Measurements from ENCODE around the gene MAPK7. TPM values are rescaled to one million over a fixed set of nuclear protein-coding genes. Genes with fewer than 3 reads are reported as not detected.

Gene MAPK7
- total and polyA plus RNA-seq, 10 of the 15 experiments (the other 5 are each of a cell fraction or from before 2014, with no cell fraction given): 0.37 to 13.5 (median 5.6) TPM

DNA sequence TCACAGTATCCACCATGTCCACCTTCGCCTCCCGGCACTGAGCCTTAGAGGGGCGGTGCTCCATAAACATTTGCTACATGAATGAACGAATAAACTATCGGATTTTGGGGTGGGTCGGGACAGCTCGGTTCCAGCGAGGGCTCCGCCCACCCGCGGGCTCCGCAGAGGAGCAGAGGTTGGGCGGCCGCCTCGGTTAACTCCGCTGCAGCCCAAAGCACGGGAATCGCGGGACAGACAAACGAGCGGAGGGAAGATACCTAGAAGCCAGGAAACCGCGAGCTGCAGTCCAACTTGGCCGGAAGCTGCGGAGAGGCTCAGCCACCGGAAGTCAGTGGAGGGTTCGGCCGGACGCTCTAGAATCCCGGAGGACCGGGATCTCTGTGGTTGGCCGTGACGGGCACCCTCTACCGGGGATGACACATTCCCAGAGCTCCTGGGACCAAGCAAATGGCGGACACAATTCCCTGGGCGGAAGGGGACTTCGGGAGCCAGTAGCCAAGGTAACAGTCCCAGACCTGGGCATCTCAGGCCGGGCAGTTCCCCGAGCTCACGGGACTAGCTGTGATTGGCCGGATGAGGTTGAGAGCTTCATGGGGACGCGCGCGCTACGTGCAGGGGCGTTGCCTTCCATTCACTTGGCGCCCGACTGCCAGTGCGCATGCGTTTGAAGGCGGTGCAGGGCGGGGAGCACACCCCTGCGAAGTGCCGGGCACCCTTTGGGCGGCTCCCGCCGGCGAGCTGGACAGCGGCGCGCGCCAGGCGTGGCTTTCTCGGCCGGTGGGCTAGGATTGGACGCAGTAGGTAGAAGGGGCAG lies 489 bp upstream of the MAPK7 start (continued):
- TF ChIP-seq, protein P1, sequence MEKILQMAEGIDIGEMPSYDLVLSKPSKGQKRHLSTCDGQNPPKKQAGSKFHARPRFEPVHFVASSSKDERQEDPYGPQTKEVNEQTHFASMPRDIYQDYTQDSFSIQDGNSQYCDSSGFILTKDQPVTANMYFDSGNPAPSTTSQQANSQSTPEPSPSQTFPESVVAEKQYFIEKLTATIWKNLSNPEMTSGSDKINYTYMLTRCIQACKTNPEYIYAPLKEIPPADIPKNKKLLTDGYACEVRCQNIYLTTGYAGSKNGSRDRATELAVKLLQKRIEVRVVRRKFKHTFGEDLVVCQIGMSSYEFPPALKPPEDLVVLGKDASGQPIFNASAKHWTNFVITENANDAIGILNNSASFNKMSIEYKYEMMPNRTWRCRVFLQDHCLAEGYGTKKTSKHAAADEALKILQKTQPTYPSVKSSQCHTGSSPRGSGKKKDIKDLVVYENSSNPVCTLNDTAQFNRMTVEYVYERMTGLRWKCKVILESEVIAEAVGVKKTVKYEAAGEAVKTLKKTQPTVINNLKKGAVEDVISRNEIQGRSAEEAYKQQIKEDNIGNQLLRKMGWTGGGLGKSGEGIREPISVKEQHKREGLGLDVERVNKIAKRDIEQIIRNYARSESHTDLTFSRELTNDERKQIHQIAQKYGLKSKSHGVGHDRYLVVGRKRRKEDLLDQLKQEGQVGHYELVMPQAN (conservative IDR thresholded peaks at IDR 0.05): 0 out of 2 replicates have a peak, but pooled peaks have one; percentile 10
- TF ChIP-seq SMAD5 (IDR thresholded peaks at IDR 0.05; ENCODE audit: low read depth) (peak; percentile 84), IKZF1 (conservative IDR thresholded peaks at IDR 0.05) (peak; percentile 90), EED (IDR thresholded peaks at IDR 0.05; ENCODE audit: low read depth) (0 out of 2 replicates have a peak, but pooled peaks have one; percentile 43), YBX1 (IDR thresholded peaks at IDR 0.05) (no peak), GATAD2B (conservative IDR thresholded peaks at IDR 0.05; ENCODE audit: low read depth) (peak; percentile 60; the same call in 1 of the 2 replicates), POLR2AphosphoS5 (IDR thresholded peaks at IDR 0.05; ENCODE audit: low read length) (peak; percentile 83), MEF2A (IDR thresholded peaks at IDR 0.05; ENCODE audit: insufficient read depth, low read depth, low read length) (0 out of 2 replicates have a peak, but pooled peaks have one; percentile 9), ETV6 (conservative IDR thresholded peaks at IDR 0.05 in 1 of 2, IDR thresholded peaks at IDR 0.05 in 1 of 2; ENCODE audit: borderline replicate concordance in 1 of 2, low read depth in 1 of 2) (no peak), NFXL1 (IDR thresholded peaks at IDR 0.05; ENCODE audit: borderline replicate concordance) (no peak), DPF2 (IDR thresholded peaks at IDR 0.05) (0 out of 2 replicates have a peak, but pooled peaks have one; percentile 24), HCFC1 (IDR thresholded peaks at IDR 0.05; ENCODE audit: low read length) (peak; percentile 68), RB1 (IDR thresholded peaks at IDR 0.05; ENCODE audit: borderline replicate concordance) (peak; percentile 32; the same call in 1 of the 2 replicates), SREBF1 (IDR thresholded peaks at IDR 0.05; ENCODE audit: low read length) (no peak), TBL1XR1 (IDR thresholded peaks at IDR 0.05; ENCODE audit: low read depth, low read length) (no peak), FOXM1 (IDR thresholded peaks at IDR 0.05; ENCODE audit: low read depth, low read length) (no peak), IKZF2 (IDR thresholded peaks at IDR 0.05) (peak; percentile 38 to 49; a peak in 3 of 4 replicates), BACH1 (IDR thresholded peaks at IDR 0.05; ENCODE audit: borderline replicate concordance) (no peak; the same call in 1 of the 2 replicates), ASH2L (IDR thresholded peaks at IDR 0.05; ENCODE audit: borderline replicate concordance, low read depth) (peak; percentile 56; the same call in 1 of the 2 replicates)
- TF ChIP-seq, protein P2, sequence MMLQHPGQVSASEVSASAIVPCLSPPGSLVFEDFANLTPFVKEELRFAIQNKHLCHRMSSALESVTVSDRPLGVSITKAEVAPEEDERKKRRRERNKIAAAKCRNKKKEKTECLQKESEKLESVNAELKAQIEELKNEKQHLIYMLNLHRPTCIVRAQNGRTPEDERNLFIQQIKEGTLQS (IDR thresholded peaks at IDR 0.05; ENCODE audit: borderline replicate concordance, extremely low read depth, low read depth, low read length): no peak
- TF ChIP-seq, protein P3, sequence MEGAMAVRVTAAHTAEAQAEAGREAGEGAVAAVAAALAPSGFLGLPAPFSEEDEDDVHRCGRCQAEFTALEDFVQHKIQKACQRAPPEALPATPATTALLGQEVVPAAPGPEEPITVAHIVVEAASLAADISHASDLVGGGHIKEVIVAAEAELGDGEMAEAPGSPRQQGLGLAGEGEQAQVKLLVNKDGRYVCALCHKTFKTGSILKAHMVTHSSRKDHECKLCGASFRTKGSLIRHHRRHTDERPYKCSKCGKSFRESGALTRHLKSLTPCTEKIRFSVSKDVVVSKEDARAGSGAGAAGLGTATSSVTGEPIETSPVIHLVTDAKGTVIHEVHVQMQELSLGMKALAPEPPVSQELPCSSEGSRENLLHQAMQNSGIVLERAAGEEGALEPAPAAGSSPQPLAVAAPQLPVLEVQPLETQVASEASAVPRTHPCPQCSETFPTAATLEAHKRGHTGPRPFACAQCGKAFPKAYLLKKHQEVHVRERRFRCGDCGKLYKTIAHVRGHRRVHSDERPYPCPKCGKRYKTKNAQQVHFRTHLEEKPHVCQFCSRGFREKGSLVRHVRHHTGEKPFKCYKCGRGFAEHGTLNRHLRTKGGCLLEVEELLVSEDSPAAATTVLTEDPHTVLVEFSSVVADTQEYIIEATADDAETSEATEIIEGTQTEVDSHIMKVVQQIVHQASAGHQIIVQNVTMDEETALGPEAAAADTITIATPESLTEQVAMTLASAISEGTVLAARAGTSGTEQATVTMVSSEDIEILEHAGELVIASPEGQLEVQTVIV (IDR thresholded peaks at IDR 0.05; ENCODE audit: borderline replicate concordance, partially characterized antibody): peak; percentile 45
- TF ChIP-seq, protein P4, sequence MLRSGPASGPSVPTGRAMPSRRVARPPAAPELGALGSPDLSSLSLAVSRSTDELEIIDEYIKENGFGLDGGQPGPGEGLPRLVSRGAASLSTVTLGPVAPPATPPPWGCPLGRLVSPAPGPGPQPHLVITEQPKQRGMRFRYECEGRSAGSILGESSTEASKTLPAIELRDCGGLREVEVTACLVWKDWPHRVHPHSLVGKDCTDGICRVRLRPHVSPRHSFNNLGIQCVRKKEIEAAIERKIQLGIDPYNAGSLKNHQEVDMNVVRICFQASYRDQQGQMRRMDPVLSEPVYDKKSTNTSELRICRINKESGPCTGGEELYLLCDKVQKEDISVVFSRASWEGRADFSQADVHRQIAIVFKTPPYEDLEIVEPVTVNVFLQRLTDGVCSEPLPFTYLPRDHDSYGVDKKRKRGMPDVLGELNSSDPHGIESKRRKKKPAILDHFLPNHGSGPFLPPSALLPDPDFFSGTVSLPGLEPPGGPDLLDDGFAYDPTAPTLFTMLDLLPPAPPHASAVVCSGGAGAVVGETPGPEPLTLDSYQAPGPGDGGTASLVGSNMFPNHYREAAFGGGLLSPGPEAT (IDR thresholded peaks at IDR 0.05; ENCODE audit: low read depth): peak; percentile 79
